GM18951 (cell line): ENCODE data around the gene ADAMTS15.

Experiments used
- POLR2A ChIP-seq: IDR thresholded peaks from 4 replicates; pipeline ENCODE4 v1.6.1; 2011; ENCODE audit warnings: mild to moderate bottlenecking; ENCODE audit not compliant: insufficient read length, insufficient read depth; ENCODE audit errors: extremely low read depth
- in situ Hi-C: fragments of 300-500 bp; cut with MboI; formaldehyde crosslinking; loops from one replicate; pipeline ENCODE4 v1.12.0; 2022; ENCODE audit warnings: low sequenced_read_pairs, mixed read lengths, inconsistent platforms; ENCODE audit not compliant: unreplicated experiment

The ADAMTS15 gene

GRCh38 chr11:130424613-130425140 is 23.8 kb upstream of the ADAMTS15 start:
- in situ Hi-C loops = no loop called here
- no peak for TF ChIP-seq POLR2A

- in situ Hi-C loops = no loop called here
- no peak for TF ChIP-seq POLR2A
Measured at GRCh38 chr11:130425156-130425555, 23.3 kb upstream of the ADAMTS15 start.

GRCh38 chr11:130426223-130426836 is 22.1 kb upstream of the ADAMTS15 start:
- TF ChIP-seq POLR2A = no peak
- in situ Hi-C loops = no loop called here

GRCh38 chr11:130426837-130427341 is 21.6 kb upstream of the ADAMTS15 start:
- TF ChIP-seq POLR2A = no peak
- in situ Hi-C loops = no loop called here

GRCh38 chr11:130427581-130428315 is 20.7 kb upstream of the ADAMTS15 start:
- in situ Hi-C loops = no loop called here
- no peak for TF ChIP-seq POLR2A

- no peak for TF ChIP-seq POLR2A
- in situ Hi-C loops = no loop called here
Measured at GRCh38 chr11:130428316-130429119, 19.9 kb upstream of the ADAMTS15 start, which contains the start of gene ADAMTS8. Gene ADAMTS8 (minus strand): TSS chr11:130428609. CDS start chr11:130428286, 323 bp downstream.

- no peak for TF ChIP-seq POLR2A
- in situ Hi-C loops = no loop called here
Measured at GRCh38 chr11:130429120-130429681, 19.2 kb upstream of the ADAMTS15 start.

- TF ChIP-seq POLR2A = no peak
- in situ Hi-C loops = no loop called here
Measured at GRCh38 chr11:130429983-130430382, 18.5 kb upstream of the ADAMTS15 start.

- in situ Hi-C loops = no loop called here
Measured at GRCh38 chr11:130431331-130431773, 17.1 kb upstream of the ADAMTS15 start.

GRCh38 chr11:130431801-130432200 is 16.6 kb upstream of the ADAMTS15 start:
- in situ Hi-C loops = no loop called here
- no peak for TF ChIP-seq POLR2A

More at GRCh38 chr11:130431331-130431773, 17.1 kb upstream of the ADAMTS15 start:
- TF ChIP-seq POLR2A = no peak

GRCh38 chr11:130433357-130433756 is 15.1 kb upstream of the ADAMTS15 start:
- in situ Hi-C loops = no loop called here
- no peak for TF ChIP-seq POLR2A

- TF ChIP-seq POLR2A = no peak
- in situ Hi-C loops = loop anchor here (5.0 kb wide), 1 partner anchor 433 kb away; no protein-coding TSS in a partner anchor
Measured at GRCh38 chr11:130434521-130435223, 13.8 kb upstream of the ADAMTS15 start.
